IMR-90 (cell line): ENCODE measurements around the gene PLA2G4F. TPM values are rescaled to one million over a fixed set of nuclear protein-coding genes. Genes with fewer than 3 reads are reported as not detected.

Experiments
- ATAC-seq: fragments of 200-7000 bp; cut with Tn5 transposase; 2 replicates; pipeline ENCODE4 v1.9.1; 2020; ENCODE audit warnings: low read depth, mild to moderate bottlenecking, moderate library complexity
- BruUV-seq: library from RNA; stranded (reverse); fragments of 400-500 nt; replicated peaks from 2 replicates; lab custom pipeline; 2021; lab: Mats Ljungman, UMichigan
- CTCF ChIA-PET: fragments of 300-600 bp; formaldehyde crosslinking; extraction: SDS; loops from one replicate; lab custom pipeline; 2021; ENCODE audit warnings: antibody characterized with exemption; lab: Yijun Ruan, JAX
- POLR2A ChIA-PET: fragments of 300-600 bp; sonication (Branson Sonifier 250); formaldehyde crosslinking; loops from one replicate; lab custom pipeline; 2022; ENCODE audit warnings: antibody characterized with exemption; ENCODE audit not compliant: unreplicated experiment; lab: Charles Lee
- DNase-seq: peaks from one replicate; pipeline ENCODE4 v3.0.0; 2013
- H2AFZ ChIP-seq: replicated peaks from 2 replicates; pipeline ENCODE3; 2013; ENCODE audit warnings: low read length, mild to moderate bottlenecking; ENCODE audit not compliant: poor library complexity
- H2AK5ac ChIP-seq: 2 replicates; pipeline ENCODE4 v1.6.1; 2013; ENCODE audit warnings: low read depth, low read length, inconsistent platforms
- H2AK9ac ChIP-seq: replicated peaks from 2 replicates; pipeline ENCODE3; 2013; ENCODE audit warnings: mild to moderate bottlenecking, low read depth, low read length, moderate library complexity; ENCODE audit not compliant: poor library complexity
- H2BK120ac ChIP-seq: 2 replicates; pipeline ENCODE4 v1.6.1; 2013; ENCODE audit warnings: low read depth, low read length, inconsistent platforms
- H2BK15ac ChIP-seq: 3 replicates; pipeline ENCODE4 v1.6.1; 2013; ENCODE audit warnings: low read depth, low read length, inconsistent platforms
- H2BK20ac ChIP-seq: 2 replicates; pipeline ENCODE4 v1.6.1; 2013; ENCODE audit warnings: low read depth, mild to moderate bottlenecking, inconsistent platforms, low read length, moderate library complexity
- H2BK5ac ChIP-seq: 2 replicates; pipeline ENCODE4 v1.6.1; 2013; ENCODE audit warnings: mild to moderate bottlenecking, low read depth, low read length, inconsistent platforms; ENCODE audit not compliant: poor library complexity, severe bottlenecking
- H3K14ac ChIP-seq: replicated peaks from 2 replicates; pipeline ENCODE4 v1.6.1; 2013; ENCODE audit warnings: low read depth, low read length, inconsistent platforms
- H3K18ac ChIP-seq: 2 replicates; pipeline ENCODE4 v1.6.1; 2013; ENCODE audit warnings: low read depth, low read length, control low read depth
- H3K23ac ChIP-seq: 2 replicates; pipeline ENCODE4 v1.6.1; 2013; ENCODE audit warnings: low read depth, low read length, inconsistent platforms
- H3K27ac ChIP-seq: 2 replicates; pipeline ENCODE4 v1.5.1; 2013; ENCODE audit warnings: mild to moderate bottlenecking, control low read depth, low read length; ENCODE audit not compliant: insufficient read depth
- H3K27me3 ChIP-seq: 2 replicates; pipeline ENCODE4 v1.6.1; 2013; ENCODE audit warnings: low read length; ENCODE audit not compliant: control insufficient read depth, insufficient read depth
- H3K36me3 ChIP-seq: 2 replicates; pipeline ENCODE4 v1.6.1; 2013; ENCODE audit warnings: low read length, mixed read lengths; ENCODE audit not compliant: control insufficient read depth, insufficient read depth
- H3K4ac ChIP-seq: 2 replicates; pipeline ENCODE4 v1.6.1; 2013; ENCODE audit warnings: low read depth, low read length, inconsistent platforms
- H3K4me1 ChIP-seq: 2 replicates; pipeline ENCODE4 v1.6.1; 2013; ENCODE audit warnings: low read length, mixed read lengths; ENCODE audit not compliant: control insufficient read depth, insufficient read depth
- H3K4me2 ChIP-seq: 2 replicates; pipeline ENCODE4 v1.6.1; 2013; ENCODE audit warnings: low read depth, mild to moderate bottlenecking, control low read depth, low read length, moderate library complexity
- H3K4me3 ChIP-seq: 2 replicates; pipeline ENCODE4 v1.5.1; 2013; ENCODE audit warnings: low read depth, mild to moderate bottlenecking, control low read depth, low read length, moderate library complexity; ENCODE audit not compliant: insufficient read depth
- H3K56ac ChIP-seq: 2 replicates; pipeline ENCODE4 v1.6.1; 2013; ENCODE audit warnings: low read length, inconsistent platforms; ENCODE audit not compliant: insufficient read depth; ENCODE audit errors: extremely low read depth
- H3K79me1 ChIP-seq, 2 experiments: 2 replicates each; pipeline ENCODE4 v1.6.1; 2013; ENCODE audit warnings: low read length in 2 of 2, inconsistent platforms in 1 of 2, low read depth in 1 of 2
- H3K9ac ChIP-seq: 2 replicates; pipeline ENCODE4 v1.6.1; 2013; ENCODE audit warnings: low read depth, low read length, control low read depth
- H3K9me1 ChIP-seq: 2 replicates; pipeline ENCODE4 v1.6.1; 2013; ENCODE audit warnings: low read length, inconsistent platforms; ENCODE audit not compliant: insufficient read depth
- H3K9me3 ChIP-seq: 2 replicates; pipeline ENCODE4 v1.6.1; 2013; ENCODE audit warnings: low read length; ENCODE audit not compliant: control insufficient read depth, insufficient read depth
- H4K20me1 ChIP-seq: 2 replicates; pipeline ENCODE4 v1.6.1; 2013; ENCODE audit warnings: low read length, inconsistent platforms; ENCODE audit not compliant: insufficient read depth
- H4K5ac ChIP-seq: 2 replicates; pipeline ENCODE4 v1.6.1; 2013; ENCODE audit warnings: mild to moderate bottlenecking, low read depth, low read length, control low read depth
- H4K8ac ChIP-seq, 2 experiments: 2 replicates each; pipeline ENCODE4 v1.6.1; 2013; ENCODE audit warnings: low read depth in 2 of 2, low read length in 2 of 2, control low read depth in 1 of 2, inconsistent platforms in 1 of 2
- H4K91ac ChIP-seq: 2 replicates; pipeline ENCODE4 v1.6.1; 2013; ENCODE audit warnings: low read depth, low read length, inconsistent platforms; ENCODE audit not compliant: insufficient read depth
- BHLHE40 ChIP-seq: fragments of 150-350 bp; IDR thresholded peaks from 2 replicates; pipeline ENCODE4 v1.6.1; 2016; ENCODE audit warnings: mild to moderate bottlenecking, low read depth, low read length
- CEBPB ChIP-seq: IDR thresholded peaks from 2 replicates; pipeline ENCODE4 v1.6.1; 2012; ENCODE audit warnings: low read depth, low read length, improper control_type of control experiment
- CTCF ChIP-seq: conservative IDR thresholded peaks from 2 replicates; pipeline ENCODE4 v1.5.1; 2012; ENCODE audit warnings: mild to moderate bottlenecking, low read depth, low read length, improper control_type of control experiment
- FOS ChIP-seq: fragments of 150-350 bp; IDR thresholded peaks from 2 replicates; pipeline ENCODE4 v1.6.1; 2016; ENCODE audit warnings: low read depth, low read length
- MAFK ChIP-seq: IDR thresholded peaks from 2 replicates; pipeline ENCODE4 v1.6.1; 2012; ENCODE audit warnings: low read depth, low read length, improper control_type of control experiment
- MAZ ChIP-seq: IDR thresholded peaks from 2 replicates; pipeline ENCODE4 v1.6.1; 2012; ENCODE audit warnings: low read depth, mild to moderate bottlenecking, low read length, improper control_type of control experiment, moderate library complexity, borderline replicate concordance
- MXI1 ChIP-seq: IDR thresholded peaks from 2 replicates; pipeline ENCODE4 v1.6.1; 2012; ENCODE audit warnings: low read depth, mild to moderate bottlenecking, low read length, moderate library complexity, borderline replicate concordance
- NFE2L2 ChIP-seq: fragments of 150-350 bp; IDR thresholded peaks from 2 replicates; pipeline ENCODE4 v1.6.1; 2016; ENCODE audit warnings: low read depth, mild to moderate bottlenecking, low read length
- POLR2A ChIP-seq: IDR thresholded peaks from 2 replicates; pipeline ENCODE4 v1.6.1; 2012; ENCODE audit warnings: mild to moderate bottlenecking, low read depth, low read length
- RAD21 ChIP-seq: IDR thresholded peaks from 2 replicates; pipeline ENCODE4 v1.6.1; 2012; ENCODE audit warnings: low read length, improper control_type of control experiment
- RCOR1 ChIP-seq: IDR thresholded peaks from 2 replicates; pipeline ENCODE4 v1.6.1; 2012; ENCODE audit warnings: mild to moderate bottlenecking, low read length, improper control_type of control experiment; ENCODE audit not compliant: insufficient replicate concordance
- RFX5 ChIP-seq: IDR thresholded peaks from 2 replicates; pipeline ENCODE4 v1.8.0; 2012; ENCODE audit warnings: low read depth, mild to moderate bottlenecking, low read length, moderate library complexity
- SMC3 ChIP-seq: fragments of 150-350 bp; IDR thresholded peaks from 2 replicates; pipeline ENCODE4 v1.6.1; 2016; ENCODE audit warnings: low read depth, mild to moderate bottlenecking, antibody characterized with exemption, low read length, moderate library complexity
- USF2 ChIP-seq: fragments of 150-350 bp; IDR thresholded peaks from 2 replicates; pipeline ENCODE4 v1.6.1; 2017; ENCODE audit warnings: mild to moderate bottlenecking, antibody characterized with exemption, low read length, low read depth
- WGBS, 2 experiments: methylation state at CpG; one replicate each; pipeline versions ENCODE4 v1.1.5 to v1.1.7; 2013; ENCODE audit warnings: missing lambda C conversion rate in 2 of 2; ENCODE audit not compliant: insufficient read length in 1 of 2; ENCODE audit errors: extremely low coverage in 2 of 2; 5-methylcytosine and 5-hydroxymethylcytosine counted together
- dilution Hi-C: fragments of 300-500 bp; cut with HindIII; formaldehyde crosslinking; loops from one replicate; pipeline ENCODE4 v1.14.3; 2018; ENCODE audit warnings: low sequenced_read_pairs; ENCODE audit not compliant: unreplicated experiment
- in situ Hi-C: fragments of 300-500 bp; cut with MboI; formaldehyde crosslinking; loops from 3 replicates; pipeline ENCODE4 v1.14.3; 2019; ENCODE audit warnings: low sequenced_read_pairs, inconsistent platforms, mixed read lengths
- intact Hi-C: fragments of 100-400 bp; cut with micrococcal nuclease; formaldehyde crosslinking; loops from 2 replicates; pipeline ENCODE4 v1.10.0; 2022
- polyA plus RNA-seq, 3 experiments: library from polyadenylated mRNA; depleted of rRNA; stranded (reverse); fragments of >200 nt; gene quantifications; 2 replicates each; pipeline ENCODE4 v1.2.3, GENCODE V29; 2012; ENCODE audit warnings: low replicate concordance in 1 of 3
- total RNA-seq: library from RNA; depleted of rRNA; stranded (reverse); fragments of >200 nt; gene quantifications from 2 replicates; pipeline ENCODE4 v1.2.3, GENCODE V29; 2012

Gene PLA2G4F
- total and polyA plus RNA-seq, 2 of the 4 experiments (the other 2 are of a cell fraction): not detected

GRCh38 chr15:42157981-42158765 lies 1.7 kb upstream of the PLA2G4F start:
- no peak overlapping the region for H4K8ac ChIP-seq
- H2AK5ac ChIP-seq: 0 out of 2 replicates have a peak overlapping the region, but pooled peaks have one; percentile 23
- no peaks in the 10 kb centered on the region for H4K20me1 ChIP-seq
- H4K91ac ChIP-seq: no peak overlapping the region
- TF ChIP-seq FOS (peak; percentile 76), MAZ (no peak), RCOR1 (no peak), CEBPB (no peak), BHLHE40 (no peak), MAFK (peak; percentile 71), NFE2L2 (no peak), MXI1 (no peak), CTCF (no peak), RFX5 (no peak), SMC3 (no peak), USF2 (peak; percentile 90), POLR2A (no peak), RAD21 (no peak)
- no peak overlapping the region for H2BK5ac ChIP-seq
- DNase-seq: peak; percentile 80
- H3K79me1 ChIP-seq: no peaks in the 10 kb centered on the region
- no peak overlapping the region for H2AK9ac ChIP-seq
- H3K56ac ChIP-seq: no peak overlapping the region
- dilution Hi-C loops (no loop called here), in situ Hi-C loops (no loop called here), intact Hi-C loops (no loop called here)
- H3K23ac ChIP-seq: no peak overlapping the region
- H3K36me3 ChIP-seq: peaks cover 40% of the 10 kb centered on the region
- H4K5ac ChIP-seq: no peak overlapping the region
- H2BK20ac ChIP-seq: no peak overlapping the region
- no peak overlapping the region for H3K4ac ChIP-seq
- H3K4me3 ChIP-seq: no peak overlapping the region
- POLR2A ChIA-PET: interaction anchor here (0.6 kb wide), 1 partner anchor 17 kb away, joined by 4 read pairs; no protein-coding TSS in a partner anchor
- no peak overlapping the region for H3K27ac ChIP-seq
- CTCF ChIA-PET: no interaction called here
- no CpG with 5 or more reads among the region's 8 CpGs for WGBS, 2 experiments
- no TSS peak for BruUV-seq
- peaks cover 4% of the 10 kb centered on the region; the same call in 1 of the 2 replicates for H3K4me1 ChIP-seq
- H3K4me2 ChIP-seq: no peak overlapping the region
- H3K9me3 ChIP-seq: no peaks in the 10 kb centered on the region
- H2AFZ ChIP-seq: no peak overlapping the region
- H3K27me3 ChIP-seq: no peaks in the 10 kb centered on the region; the same call in 1 of the 2 replicates
- H2BK120ac ChIP-seq: no peak overlapping the region
- peaks cover 20% of the 10 kb centered on the region for H3K9me1 ChIP-seq
- no peak overlapping the region for H3K18ac ChIP-seq
- no peak overlapping the region for H3K9ac ChIP-seq
- no peak overlapping the region for H2BK15ac ChIP-seq
- H3K14ac ChIP-seq: no peak overlapping the region
- peak; percentile 67 for ATAC-seq
